H9 (cell line): ENCODE measurements around the gene TBX21. TPM values are rescaled to one million over a fixed set of nuclear protein-coding genes. Genes with fewer than 3 reads are reported as not detected.

Source experiments
- DNase-seq: peaks from one replicate; pipeline ENCODE4 v3.0.0-alpha.2; 2017
- H2AFZ ChIP-seq: one replicate; pipeline ENCODE4 v1.6.1; 2013; ENCODE audit warnings: mild to moderate bottlenecking, low read length, control low read depth, moderate library complexity
- H2AK5ac ChIP-seq: 2 replicates; pipeline ENCODE4 v1.6.1; 2013; ENCODE audit warnings: low read length, control low read depth, mixed read lengths; ENCODE audit not compliant: insufficient read length
- H2BK120ac ChIP-seq: one replicate; pipeline ENCODE4 v1.6.1; 2013; ENCODE audit warnings: low read depth, mild to moderate bottlenecking, low read length, control low read depth, inconsistent platforms; ENCODE audit not compliant: poor library complexity, severe bottlenecking
- H2BK12ac ChIP-seq: 2 replicates; pipeline ENCODE4 v1.6.1; 2013; ENCODE audit warnings: low read length, control low read depth, mixed read lengths, low read depth; ENCODE audit not compliant: insufficient read length
- H2BK15ac ChIP-seq: 2 replicates; pipeline ENCODE4 v1.6.1; 2013; ENCODE audit warnings: low read depth, low read length, control low read depth
- H2BK20ac ChIP-seq: one replicate; pipeline ENCODE4 v1.6.1; 2013; ENCODE audit warnings: low read depth, mild to moderate bottlenecking, low read length, control low read depth, inconsistent platforms; ENCODE audit not compliant: poor library complexity, severe bottlenecking
- H2BK5ac ChIP-seq: 2 replicates; pipeline ENCODE4 v1.6.1; 2013; ENCODE audit warnings: low read length, control low read depth, mixed read lengths; ENCODE audit not compliant: insufficient read length
- H3K14ac ChIP-seq: 2 replicates; pipeline ENCODE4 v1.6.1; 2013; ENCODE audit warnings: low read length, control low read depth; ENCODE audit not compliant: insufficient read depth
- H3K18ac ChIP-seq: 2 replicates; pipeline ENCODE4 v1.6.1; 2013; ENCODE audit warnings: low read depth, mild to moderate bottlenecking, mixed read lengths, low read length, control low read depth; ENCODE audit not compliant: insufficient read length
- H3K23ac ChIP-seq: 2 replicates; pipeline ENCODE4 v1.6.1; 2013; ENCODE audit warnings: low read length, control low read depth, mixed read lengths, low read depth; ENCODE audit not compliant: insufficient read length
- H3K23me2 ChIP-seq: 2 replicates; pipeline ENCODE4 v1.6.1; 2013; ENCODE audit warnings: low read depth, mild to moderate bottlenecking, mixed read lengths, low read length, control low read depth; ENCODE audit not compliant: insufficient read length, poor library complexity, severe bottlenecking
- H3K27ac ChIP-seq: 2 replicates; pipeline ENCODE4 v1.5.1; 2013; ENCODE audit warnings: low read length, control low read depth, mixed read lengths, low read depth; ENCODE audit not compliant: insufficient read length
- H3K27me3 ChIP-seq: 2 replicates; pipeline ENCODE4 v1.6.1; 2013; ENCODE audit warnings: low read length, control low read depth, inconsistent platforms; ENCODE audit not compliant: insufficient read depth
- H3K4ac ChIP-seq: 2 replicates; pipeline ENCODE4 v1.6.1; 2013; ENCODE audit warnings: low read depth, mild to moderate bottlenecking, control low read depth, inconsistent platforms, low read length, moderate library complexity
- H3K4me1 ChIP-seq: 2 replicates; pipeline ENCODE4 v1.6.1; 2013; ENCODE audit warnings: low read length, control low read depth, inconsistent platforms; ENCODE audit not compliant: insufficient read depth
- H3K4me2 ChIP-seq: 2 replicates; pipeline ENCODE4 v1.6.1; 2013; ENCODE audit warnings: low read length, control low read depth, mixed read lengths; ENCODE audit not compliant: insufficient read length, insufficient read depth
- H3K56ac ChIP-seq: 2 replicates; pipeline ENCODE4 v1.6.1; 2013; ENCODE audit warnings: low read depth, mild to moderate bottlenecking, mixed read lengths, low read length, control low read depth; ENCODE audit not compliant: insufficient read length
- H3K79me1 ChIP-seq: 2 replicates; pipeline ENCODE4 v1.6.1; 2013; ENCODE audit warnings: low read depth, mild to moderate bottlenecking, moderate library complexity, low read length, control low read depth, inconsistent platforms; ENCODE audit not compliant: insufficient read depth, poor library complexity, severe bottlenecking
- H3K79me2 ChIP-seq: 2 replicates; pipeline ENCODE4 v1.6.1; 2013; ENCODE audit warnings: low read length, control low read depth, inconsistent platforms; ENCODE audit not compliant: insufficient read depth
- H3K9ac ChIP-seq: 2 replicates; pipeline ENCODE4 v1.6.1; 2013; ENCODE audit warnings: low read length, control low read depth, mixed read lengths; ENCODE audit not compliant: insufficient read length; ENCODE audit errors: extremely low read depth
- H3K9me3 ChIP-seq: one replicate; pipeline ENCODE4 v1.6.1; 2013; ENCODE audit warnings: low read depth, low read length, inconsistent platforms; ENCODE audit not compliant: control insufficient read depth
- H3T11ph ChIP-seq: one replicate; pipeline ENCODE4 v1.6.1; 2013; ENCODE audit warnings: mild to moderate bottlenecking, low read length, control low read depth, inconsistent platforms
- H4K20me1 ChIP-seq: one replicate; pipeline ENCODE4 v1.6.1; 2013; ENCODE audit not compliant: control insufficient read depth, insufficient read length, insufficient read depth
- H4K5ac ChIP-seq: 2 replicates; pipeline ENCODE4 v1.6.1; 2013; ENCODE audit warnings: low read depth, mild to moderate bottlenecking, mixed read lengths, low read length, control low read depth; ENCODE audit not compliant: insufficient read length
- H4K8ac ChIP-seq: replicated peaks from 2 replicates; pipeline ENCODE4 v1.6.1; 2013; ENCODE audit warnings: low read length, control low read depth, mixed read lengths, low read depth; ENCODE audit not compliant: insufficient read length
- H4K91ac ChIP-seq: 2 replicates; pipeline ENCODE4 v1.6.1; 2013; ENCODE audit warnings: low read depth, mild to moderate bottlenecking, moderate library complexity, mixed read lengths, low read length, control low read depth; ENCODE audit not compliant: insufficient read length
- H3K27ac Mint-ChIP-seq, 3 experiments: 2 replicates in 2 of 3; 3 replicates in 1 of 3; pipeline ENCODE4 v1.8.0; 2020 to 2021; ENCODE audit warnings: mixed read lengths in 3 of 3, mild to moderate bottlenecking in 1 of 3, moderate library complexity in 1 of 3
- H3K27me3 Mint-ChIP-seq: 2 replicates; pipeline ENCODE4 v1.8.0; 2021; ENCODE audit warnings: low read depth, mild to moderate bottlenecking, moderate library complexity, mixed read lengths
- H3K36me3 Mint-ChIP-seq, 3 experiments: 2 replicates in 2 of 3; 3 replicates in 1 of 3; pipeline ENCODE4 v1.8.0; 2020 to 2021; ENCODE audit warnings: low read depth in 3 of 3, mixed read lengths in 3 of 3; ENCODE audit not compliant: insufficient read depth in 1 of 3
- H3K4me1 Mint-ChIP-seq, 2 experiments: 2 replicates each; pipeline ENCODE4 v1.8.0; 2020; ENCODE audit warnings: mixed read lengths in 2 of 2
- H3K4me3 Mint-ChIP-seq, 2 experiments: 2 replicates in 1 of 2; 3 replicates in 1 of 2; pipeline ENCODE4 v1.8.0; 2020 to 2021; ENCODE audit warnings: mild to moderate bottlenecking in 2 of 2, mixed read lengths in 2 of 2, moderate library complexity in 1 of 2
- H3K9me3 Mint-ChIP-seq, 2 experiments: 2 replicates in 1 of 2; 3 replicates in 1 of 2; pipeline ENCODE4 v1.8.0; 2020; ENCODE audit warnings: mild to moderate bottlenecking in 2 of 2, mixed read lengths in 2 of 2, moderate library complexity in 1 of 2
- CTCF ChIP-seq: fragments of 200-600 bp; sonication (generic); conservative IDR thresholded peaks from 3 replicates; pipeline ENCODE4 v1.8.0; 2021; ENCODE audit warnings: antibody characterized with exemption, mild to moderate bottlenecking
- WGBS: extraction: QIAGEN DNeasy Blood & Tissue Kit; methylation state at CpG from one replicate; pipeline ENCODE4 v1.1.7; 2013; ENCODE audit warnings: missing lambda C conversion rate, low lambda C conversion rate, mixed read lengths; ENCODE audit not compliant: insufficient read length; ENCODE audit errors: extremely low coverage; 5-methylcytosine and 5-hydroxymethylcytosine counted together
- total RNA-seq: library from RNA; stranded (reverse); gene quantifications from 2 replicates; pipeline ENCODE4 v1.2.1, GENCODE V29; 2021

The TBX21 gene
- total RNA-seq, 1 experiment from 2014 or later, result not detected

GRCh38 chr17:47738178-47738577 lies 5.1 kb downstream of the TBX21 start:
- no peak overlapping the region for H3K27ac ChIP-seq
- no peak overlapping the region for H2AK5ac ChIP-seq
- H3T11ph ChIP-seq, result no peak overlapping the region
- no peaks in the 10 kb centered on the region for H3K79me1 ChIP-seq
- no peak overlapping the region for H3K14ac ChIP-seq
- Mint-ChIP-seq H3K27me3 (peaks cover 62% of the 10 kb centered on the region), H3K4me1 (peaks cover 7 to 14% of the 10 kb centered on the region in 2 experiments), H3K4me3 (no peak overlapping the region), H3K27ac (no peak overlapping the region), H3K36me3 (no peaks in the 10 kb centered on the region; a peak in 1 of 7 replicates), H3K9me3 (peaks cover 0 to 2% of the 10 kb centered on the region in 2 experiments; a peak in 1 of 5 replicates)
- H3K4me2 ChIP-seq, result no peak overlapping the region
- H3K4me1 ChIP-seq, result no peaks in the 10 kb centered on the region
- no peak overlapping the region for H3K56ac ChIP-seq
- no peak overlapping the region for H2AFZ ChIP-seq
- no peak overlapping the region for H3K23ac ChIP-seq
- TF ChIP-seq CTCF, result no peak
- H4K20me1 ChIP-seq, result no peaks in the 10 kb centered on the region
- H2BK20ac ChIP-seq, result no peak overlapping the region
- H3K79me2 ChIP-seq, result no peaks in the 10 kb centered on the region
- H4K91ac ChIP-seq, result no peak overlapping the region
- no peak overlapping the region for H3K4ac ChIP-seq
- H3K23me2 ChIP-seq, result peaks cover 7% of the 10 kb centered on the region
- no peak overlapping the region for H2BK120ac ChIP-seq
- no CpG with 5 or more reads among the region's 7 CpGs for WGBS
- peaks cover 17% of the 10 kb centered on the region for H3K27me3 ChIP-seq
- no peak overlapping the region for H3K18ac ChIP-seq
- H4K5ac ChIP-seq, result no peak overlapping the region
- H2BK15ac ChIP-seq, result no peak overlapping the region
- H4K8ac ChIP-seq, result no peak overlapping the region
- H2BK12ac ChIP-seq, result no peak overlapping the region
- H3K9me3 ChIP-seq, result no peaks in the 10 kb centered on the region
- DNase-seq, result no peak
- H3K9ac ChIP-seq, result no peak overlapping the region
- no peak overlapping the region for H2BK5ac ChIP-seq
